Neutrophil (primary cell): ENCODE results near the gene MPO.

Experiments
- H3K27ac ChIP-seq: fragments of 200-600 bp; sonication (generic); 2 replicates; pipeline ENCODE4 v1.5.1; 2016; ENCODE audit warnings: mild to moderate bottlenecking, moderate library complexity
- H3K27me3 ChIP-seq: fragments of 200-600 bp; sonication (generic); 2 replicates; pipeline ENCODE4 v1.6.0; 2016; ENCODE audit warnings: mild to moderate bottlenecking
- H3K36me3 ChIP-seq: fragments of 200-600 bp; sonication (generic); 2 replicates; pipeline ENCODE4 v1.5.1; 2017
- H3K4me1 ChIP-seq, 2 experiments: fragments of 200-600 bp in 1 of 2; sonication (generic) in 1 of 2; 1 replicate in 1 of 2; 2 replicates in 1 of 2; pipeline versions ENCODE4 v1.5.1 to v1.6.1; 2013 to 2016; ENCODE audit warnings: low read depth in 1 of 2, low read length in 1 of 2, mild to moderate bottlenecking in 1 of 2, moderate library complexity in 1 of 2; ENCODE audit not compliant: control insufficient read depth in 1 of 2, insufficient read depth in 1 of 2
- H3K4me3 ChIP-seq, 2 experiments: fragments of 200-600 bp in 1 of 2; sonication (generic) in 1 of 2; 1 replicate in 1 of 2; 2 replicates in 1 of 2; pipeline ENCODE4 v1.5.1; 2013 to 2016; ENCODE audit warnings: low read depth in 1 of 2, low read length in 1 of 2, mild to moderate bottlenecking in 1 of 2, moderate library complexity in 1 of 2
- H3K9me3 ChIP-seq: fragments of 200-600 bp; sonication (generic); 2 replicates; pipeline ENCODE4 v1.5.1; 2016
- CTCF ChIP-seq: fragments of 200-600 bp; sonication (generic); IDR thresholded peaks from 2 replicates; pipeline ENCODE4 v1.5.1; 2016; ENCODE audit warnings: antibody characterized with exemption

Gene MPO

GRCh38 chr17:58271216-58271931, 9.4 kb downstream of the MPO start:
- no peak overlapping the region for H3K4me3 ChIP-seq
- H3K27ac ChIP-seq: no peak overlapping the region
- H3K4me1 ChIP-seq: peaks cover 36 to 45% of the 10 kb centered on the region in 2 experiments
- no peaks in the 10 kb centered on the region for H3K36me3 ChIP-seq
- TF ChIP-seq CTCF: no peak
- H3K27me3 ChIP-seq: no peaks in the 10 kb centered on the region
- H3K9me3 ChIP-seq: no peaks in the 10 kb centered on the region

- TF ChIP-seq CTCF: no peak
- H3K9me3 ChIP-seq: no peaks in the 10 kb centered on the region
- no peak overlapping the region for H3K4me3 ChIP-seq
- H3K27ac ChIP-seq: no peak overlapping the region
- no peaks in the 10 kb centered on the region for H3K27me3 ChIP-seq
- H3K36me3 ChIP-seq: no peaks in the 10 kb centered on the region
- H3K4me1 ChIP-seq: peaks cover 32 to 43% of the 10 kb centered on the region in 2 experiments
Observed at GRCh38 chr17:58270476-58271215, 10.1 kb downstream of the MPO start.

GRCh38 chr17:58269557-58270291, 11.0 kb downstream of the MPO start:
- no peak for TF ChIP-seq CTCF
- peaks cover 30 to 37% of the 10 kb centered on the region in 2 experiments for H3K4me1 ChIP-seq
- no peaks in the 10 kb centered on the region for H3K9me3 ChIP-seq
- no peak overlapping the region for H3K27ac ChIP-seq
- H3K27me3 ChIP-seq: no peaks in the 10 kb centered on the region
- no peaks in the 10 kb centered on the region for H3K36me3 ChIP-seq
- no peak overlapping the region for H3K4me3 ChIP-seq

GRCh38 chr17:58268774-58269556, 11.8 kb downstream of the MPO start:
- Histone ChIP-seq H3K27ac (no peak overlapping the region), H3K9me3 (no peaks in the 10 kb centered on the region), H3K4me3 (no peak overlapping the region), H3K36me3 (no peaks in the 10 kb centered on the region), H3K27me3 (no peaks in the 10 kb centered on the region), H3K4me1 (peaks cover 24 to 37% of the 10 kb centered on the region in 2 experiments)
- no peak for TF ChIP-seq CTCF

- H3K27me3 ChIP-seq: peaks cover 3% of the 10 kb centered on the region
- no peaks in the 10 kb centered on the region for H3K9me3 ChIP-seq
- no peak overlapping the region for H3K4me3 ChIP-seq
- no peaks in the 10 kb centered on the region for H3K36me3 ChIP-seq
- H3K27ac ChIP-seq: no peak overlapping the region
- peaks cover 19 to 33% of the 10 kb centered on the region in 2 experiments for H3K4me1 ChIP-seq
- TF ChIP-seq CTCF: no peak
Observed at GRCh38 chr17:58268326-58268725, 12.4 kb downstream of the MPO start.
